Measurements from ENCODE around the gene MYBPC2.

The MYBPC2 gene

DNA sequence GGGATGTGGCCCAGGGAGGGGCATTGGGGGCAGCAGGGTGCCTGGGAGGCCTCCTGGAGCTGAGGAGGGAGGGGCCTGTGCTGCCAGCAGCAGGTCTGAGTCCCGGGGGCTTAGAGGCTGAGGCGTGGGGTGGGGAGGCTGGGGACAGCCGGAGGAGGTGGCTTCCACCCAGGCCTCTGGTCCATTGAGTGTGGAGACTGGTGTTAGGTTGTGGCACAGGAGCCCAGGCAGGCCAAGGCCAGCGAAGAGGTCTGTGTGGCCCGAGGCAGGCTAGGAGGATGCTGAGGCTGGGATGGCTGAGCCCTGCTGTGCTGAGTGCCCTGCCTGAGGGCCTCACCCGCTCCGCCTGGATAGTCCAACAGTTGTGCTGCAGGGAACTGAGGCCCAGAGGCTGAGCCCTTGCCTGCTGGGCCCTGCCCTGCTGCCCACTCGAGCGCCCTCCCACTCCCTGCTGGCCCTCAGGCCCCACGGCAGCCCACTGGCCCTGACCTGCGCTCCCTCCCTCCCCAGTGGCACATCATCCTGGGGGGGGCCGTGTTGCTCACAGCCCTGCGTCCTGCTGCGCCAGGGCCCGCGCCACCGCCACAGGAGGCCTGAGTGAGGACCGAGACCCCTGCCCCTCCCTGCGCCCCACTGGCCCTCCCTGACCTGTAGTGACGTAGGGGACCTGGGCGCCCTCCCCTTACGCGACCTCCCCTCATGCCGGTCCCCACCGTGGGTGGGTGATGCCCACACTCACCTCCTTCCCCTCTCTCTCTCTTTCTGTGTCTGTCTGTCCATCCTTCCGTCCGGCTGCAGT is 48.9 kb downstream of the MYBPC2 start:
- DNase-seq (ENCODE audit: low read depth), result no peak

DNA sequence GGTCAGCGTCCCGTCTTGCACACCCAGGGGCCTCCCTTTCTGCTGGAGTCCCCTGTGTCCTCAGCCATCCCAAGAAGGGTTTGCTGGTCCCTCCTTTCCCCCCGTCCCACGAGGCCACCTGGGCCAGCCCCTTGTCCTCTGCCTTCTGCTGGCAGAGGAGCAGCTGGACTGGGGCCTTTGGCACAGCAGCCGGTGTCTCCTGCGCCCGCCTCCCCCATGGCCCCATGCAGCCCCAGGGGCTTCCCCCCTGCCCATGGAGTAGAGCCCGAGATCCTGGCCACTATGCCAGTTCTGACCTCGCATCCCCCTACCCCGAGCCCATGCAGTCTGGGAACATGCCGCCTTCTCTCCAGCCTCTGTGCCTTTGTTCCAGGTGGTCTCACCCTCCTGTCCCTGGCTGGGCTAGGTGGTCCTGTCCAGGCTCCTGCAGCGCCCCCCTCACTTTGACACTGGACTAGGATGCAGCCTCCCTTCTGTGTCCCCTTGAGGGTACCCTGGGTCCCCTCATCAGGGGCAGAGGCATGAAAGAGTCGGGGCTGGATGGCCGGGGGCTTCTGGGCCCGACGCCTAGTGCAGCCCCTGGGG is 49.7 kb downstream of the MYBPC2 start:
- DNase-seq (ENCODE audit: low read depth), result no peak

- DNase-seq (ENCODE audit: low read depth), result no peak
Observed at GRCh38 chr19:50482916-50483315, 50.2 kb downstream of the MYBPC2 start.

- no peak for DNase-seq (ENCODE audit: low read depth)
Observed at GRCh38 chr19:50485284-50485955, 52.7 kb downstream of the MYBPC2 start.

DNA sequence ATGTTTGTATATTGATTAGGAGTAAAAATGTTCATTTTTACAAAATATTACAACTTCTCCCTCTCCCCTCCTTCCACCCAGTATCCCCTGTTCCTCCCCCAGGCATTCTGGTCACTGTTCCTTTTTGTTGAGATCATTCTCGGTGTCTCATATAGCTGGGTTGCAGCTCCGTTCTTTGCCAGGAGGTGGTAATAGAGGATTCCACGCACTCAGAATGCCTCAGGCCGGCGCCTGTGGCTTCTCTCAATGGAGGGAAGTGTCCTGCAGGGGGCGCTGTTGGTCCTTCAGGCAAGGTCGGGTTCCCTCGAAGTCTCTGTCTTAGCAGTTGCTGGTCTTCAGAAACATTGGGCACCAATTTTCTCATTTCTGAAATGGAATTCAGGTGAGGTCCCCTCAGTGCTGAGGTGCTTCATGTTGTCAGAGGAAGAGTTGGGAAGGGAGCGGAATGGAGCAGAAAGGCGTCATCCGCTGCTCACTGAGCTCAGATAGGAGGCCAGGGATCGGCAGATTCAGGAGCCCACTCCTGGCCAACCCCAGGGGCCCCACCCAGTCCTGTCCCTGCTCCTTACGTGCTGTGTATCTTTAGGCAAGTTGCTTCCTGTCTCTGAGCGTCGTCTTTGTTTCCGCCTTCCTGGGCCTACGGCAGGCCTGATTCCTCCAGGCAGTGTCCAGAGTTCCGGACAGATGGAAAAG is 54.3 kb downstream of the MYBPC2 start:
- DNase-seq (ENCODE audit: low read depth), result no peak

- DNase-seq (ENCODE audit: low read depth), result no peak
Observed at GRCh38 chr19:50488389-50489194, 55.9 kb downstream of the MYBPC2 start.

GRCh38 chr19:50489461-50490011 is 56.8 kb downstream of the MYBPC2 start:
- no peak for DNase-seq (ENCODE audit: low read depth)

DNA sequence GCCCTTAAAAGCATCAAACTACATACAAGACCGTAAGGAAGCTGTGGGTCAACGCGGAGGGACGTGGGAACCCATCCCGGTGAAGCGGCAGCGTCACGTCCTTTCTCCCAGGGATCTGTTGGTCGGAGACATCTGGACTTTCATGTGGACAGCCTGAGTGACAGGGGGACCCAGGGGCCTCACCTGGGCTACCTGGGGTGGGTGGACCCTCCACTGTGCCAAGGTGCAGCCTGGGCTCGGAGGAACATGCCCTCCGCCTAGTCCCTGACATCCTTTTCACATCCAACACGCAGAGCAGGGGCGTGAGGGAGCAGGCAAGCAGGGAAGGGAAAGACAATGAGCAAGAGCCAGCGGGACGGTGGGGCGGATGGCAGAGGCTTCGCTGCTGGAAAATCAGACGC is 57.7 kb downstream of the MYBPC2 start:
- no peak for DNase-seq (ENCODE audit: low read depth)

- DNase-seq (ENCODE audit: low read depth), result no peak
Observed at GRCh38 chr19:50490991-50491472, 58.3 kb downstream of the MYBPC2 start.

DNA sequence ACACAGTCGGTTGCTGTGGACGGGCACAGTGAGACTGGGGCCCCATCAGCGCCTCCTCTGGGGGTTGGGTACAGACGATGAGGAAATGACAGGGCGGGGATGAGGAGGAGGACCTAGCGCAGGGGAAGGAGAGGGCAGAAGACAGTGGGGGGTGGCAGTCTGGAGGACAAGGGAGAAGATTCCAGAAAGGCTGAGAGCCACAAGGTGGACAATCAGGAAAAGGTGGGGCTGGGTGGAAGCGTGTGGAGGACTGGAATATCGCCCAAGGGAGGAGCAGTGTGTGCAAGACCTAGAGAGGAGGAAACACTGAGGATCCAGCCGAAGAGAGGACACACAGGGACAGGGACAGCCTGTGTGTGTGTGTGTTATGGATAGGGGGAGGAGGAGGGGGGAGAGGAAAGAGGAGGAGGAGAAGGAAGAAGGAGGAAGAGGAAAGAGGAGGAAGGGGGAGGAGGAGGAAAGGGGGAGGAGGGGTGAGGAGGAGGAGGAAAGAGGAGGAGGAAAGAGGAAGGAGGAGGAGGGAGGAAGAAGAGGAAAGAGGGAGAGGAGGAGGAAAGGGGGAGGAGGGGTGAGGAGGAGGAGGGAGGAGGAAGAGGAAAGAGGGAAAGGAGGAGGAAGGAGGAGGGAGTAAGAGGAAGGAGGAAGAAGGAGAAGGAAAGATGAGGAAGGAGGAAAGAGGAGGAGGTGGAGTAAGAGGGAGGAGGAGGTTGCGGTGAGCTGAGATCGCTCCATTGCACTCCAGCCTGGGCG is 59.8 kb downstream of the MYBPC2 start:
- no peak for DNase-seq (ENCODE audit: low read depth)

GRCh38 chr19:50493171-50493570 is 60.5 kb downstream of the MYBPC2 start:
- no peak for DNase-seq (ENCODE audit: low read depth)

DNA sequence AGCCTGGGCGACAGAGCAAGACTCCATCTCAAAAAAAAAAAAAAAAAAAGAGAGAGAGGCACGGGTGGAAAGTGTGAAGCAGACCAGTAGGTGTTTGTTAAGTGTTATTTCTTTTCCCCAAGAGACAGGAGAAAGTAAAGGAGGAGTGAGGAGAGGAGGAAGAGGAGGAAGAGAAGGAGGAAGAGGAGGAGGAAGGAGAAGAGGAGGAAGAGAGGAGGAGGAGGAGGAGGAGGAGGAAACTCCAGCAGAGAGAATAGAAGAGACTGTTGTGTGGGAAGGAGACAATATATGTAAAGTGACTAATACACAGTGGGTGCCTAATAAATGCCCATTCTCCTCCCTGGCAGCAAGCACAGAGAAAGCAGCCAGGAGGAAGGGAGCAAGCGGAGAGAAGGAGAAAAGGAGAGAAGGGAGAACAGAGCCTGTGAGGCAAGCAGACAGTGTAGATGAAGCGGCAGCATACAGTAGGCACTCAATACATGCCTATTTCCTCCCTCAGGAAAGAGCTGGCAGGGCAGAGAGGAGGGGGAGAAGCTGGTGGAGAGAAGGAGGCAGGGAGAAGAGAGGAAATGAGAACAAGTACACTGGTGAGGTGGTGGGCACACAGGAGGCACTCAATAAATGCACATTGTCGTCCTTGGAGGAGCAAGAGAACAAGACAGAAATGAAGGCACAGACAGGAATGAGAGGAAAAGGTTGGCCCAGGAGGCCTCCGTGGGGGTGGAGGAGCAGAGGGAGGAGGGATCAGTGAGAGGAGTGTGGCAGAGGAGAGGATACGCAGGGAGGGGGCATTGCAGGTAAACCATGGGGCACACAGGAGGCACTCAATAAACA is 61.7 kb downstream of the MYBPC2 start:
- no peak for DNase-seq (ENCODE audit: low read depth)

DNA sequence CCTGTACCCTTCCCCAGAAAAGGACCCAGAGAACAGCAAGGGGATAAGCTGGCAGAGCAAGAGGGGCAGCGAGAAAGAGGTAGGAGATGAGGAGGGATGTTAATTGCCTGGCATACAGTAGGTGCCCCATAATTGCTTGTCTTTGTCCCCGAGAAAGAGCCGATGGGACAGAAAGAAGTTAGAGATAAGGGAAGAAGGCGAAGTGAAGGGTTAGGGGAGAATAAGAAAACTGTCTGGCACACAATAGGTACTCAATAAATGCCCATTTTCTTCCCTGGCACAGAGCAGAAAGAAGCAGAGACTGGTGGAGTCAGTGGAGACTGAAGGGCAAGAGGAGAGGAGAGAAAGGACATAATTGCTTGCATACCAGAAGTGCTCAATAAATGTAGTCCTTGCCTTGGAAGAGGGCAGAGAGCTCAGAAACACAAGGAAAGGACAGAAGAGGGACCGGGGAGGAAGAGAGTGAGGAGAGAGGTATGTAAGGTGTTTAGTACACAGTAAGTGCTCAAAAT is 62.4 kb downstream of the MYBPC2 start:
- DNase-seq (ENCODE audit: low read depth), result no peak

DNA sequence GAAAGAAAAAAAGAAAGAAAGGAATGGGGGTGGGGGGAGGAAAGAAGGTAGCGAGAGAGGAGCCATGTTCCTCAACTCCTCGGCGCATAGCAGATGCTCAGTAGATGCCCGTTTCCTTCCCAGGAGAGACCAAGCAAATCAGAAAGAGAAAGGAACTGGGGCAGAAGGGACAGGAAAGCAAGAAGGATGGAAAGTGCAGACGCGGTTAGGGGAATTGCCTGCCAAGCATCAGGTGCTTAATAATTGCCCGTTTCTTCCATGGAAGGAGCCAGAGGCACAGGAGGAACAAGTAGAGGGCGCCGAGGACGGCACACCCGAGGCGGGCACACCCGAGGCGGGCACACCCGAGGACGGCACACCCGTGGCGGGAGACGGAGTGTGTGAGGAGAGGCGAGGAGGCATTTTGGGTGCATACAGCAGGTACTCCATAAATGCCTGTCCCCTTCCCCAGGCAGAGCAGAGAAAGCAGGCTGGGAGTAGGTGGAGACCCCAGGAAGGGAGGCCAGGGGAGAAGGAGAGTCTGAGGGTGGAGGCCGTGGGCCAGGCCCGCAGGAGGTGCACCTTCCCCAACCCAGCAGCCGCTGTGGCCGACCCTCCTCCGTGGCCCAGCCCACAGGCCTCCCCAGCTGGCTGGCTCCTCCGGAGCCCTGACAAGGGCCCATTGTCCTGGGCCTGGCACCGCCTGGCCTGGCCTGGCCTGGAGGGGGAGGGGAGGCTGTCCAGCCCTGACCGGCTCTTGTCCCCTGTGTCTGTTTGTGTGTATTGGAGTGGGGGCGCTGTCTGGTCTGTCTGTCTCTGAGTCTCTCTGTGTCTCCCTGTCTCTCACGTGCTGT is 63.7 kb downstream of the MYBPC2 start:
- no peak for DNase-seq (ENCODE audit: low read depth)

GRCh38 chr19:50497022-50497405 is 64.3 kb downstream of the MYBPC2 start:
- no peak for DNase-seq (ENCODE audit: low read depth)

DNA sequence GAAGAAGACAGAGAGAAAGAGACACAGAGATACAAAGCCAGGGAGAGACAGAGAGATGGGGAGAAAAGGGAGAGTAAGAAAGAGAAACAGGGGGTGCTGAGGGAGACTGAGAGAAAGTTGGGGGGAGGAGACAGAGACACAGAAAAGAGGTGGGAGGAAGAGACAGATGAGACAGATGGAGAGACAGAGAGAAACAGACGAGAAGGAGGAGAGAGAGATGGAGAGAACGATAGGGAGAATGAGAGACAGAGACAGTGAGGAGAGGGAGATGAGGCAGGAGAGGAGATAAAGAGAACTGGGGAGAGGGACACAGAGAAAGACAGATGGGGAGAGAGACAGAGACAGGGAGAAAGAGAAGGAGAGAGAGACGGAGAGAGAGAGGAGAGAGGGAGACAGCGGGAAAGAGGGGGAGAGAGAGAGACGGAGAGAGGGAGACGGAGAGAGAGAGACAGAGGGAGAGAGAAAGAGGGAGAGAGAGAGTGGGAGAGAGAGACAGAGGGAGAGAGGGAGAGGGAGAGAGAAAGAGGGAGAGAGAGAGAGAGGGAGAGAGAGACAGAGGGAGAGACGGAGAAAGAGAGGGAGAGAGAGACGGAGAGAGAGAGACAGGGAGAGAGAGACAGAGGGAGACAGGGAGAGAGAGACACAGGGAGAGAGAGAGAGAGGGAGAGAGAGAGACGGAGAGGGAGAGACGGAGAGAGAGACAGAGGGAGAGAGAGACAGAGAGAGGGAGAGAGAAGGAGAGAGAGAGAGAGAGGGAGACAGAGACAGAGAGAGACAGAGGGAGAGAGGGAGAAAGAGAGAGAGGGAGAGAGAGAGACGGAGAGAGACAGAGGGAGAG is 65.7 kb downstream of the MYBPC2 start:
- no peak for DNase-seq (ENCODE audit: low read depth)

- no peak for DNase-seq (ENCODE audit: low read depth)
Observed at GRCh38 chr19:50500060-50500752, 67.5 kb downstream of the MYBPC2 start.

All from HS-27A (cell line).